ENCODE results near the gene HEATR9.

- TF ChIP-seq CTCF (IDR thresholded peaks at IDR 0.05; ENCODE audit: low read length), result no peak
- TF ChIP-seq EZH2phosphoT487 (IDR thresholded peaks at IDR 0.05; ENCODE audit: low read length), result no peak
Observed at GRCh38 chr17:35879773-35880654, 11.3 kb upstream of the HEATR9 start, which contains the start of gene CCL5.

All from MM.1S (cell line).